Measurements from ENCODE around the gene DBP.
"Not testable (repeated sequence)": the region's sequence is repeated elsewhere in the genome, so short reads cannot be mapped to it uniquely, and the experiment has no call there.

Gene DBP

GRCh38 chr19:48668332-48668731 lies 31.2 kb upstream of the DBP start:
- DNase-seq (ENCODE audit: low read depth in 2 of 2, low spot score in 1 of 2), result no peak

DNA sequence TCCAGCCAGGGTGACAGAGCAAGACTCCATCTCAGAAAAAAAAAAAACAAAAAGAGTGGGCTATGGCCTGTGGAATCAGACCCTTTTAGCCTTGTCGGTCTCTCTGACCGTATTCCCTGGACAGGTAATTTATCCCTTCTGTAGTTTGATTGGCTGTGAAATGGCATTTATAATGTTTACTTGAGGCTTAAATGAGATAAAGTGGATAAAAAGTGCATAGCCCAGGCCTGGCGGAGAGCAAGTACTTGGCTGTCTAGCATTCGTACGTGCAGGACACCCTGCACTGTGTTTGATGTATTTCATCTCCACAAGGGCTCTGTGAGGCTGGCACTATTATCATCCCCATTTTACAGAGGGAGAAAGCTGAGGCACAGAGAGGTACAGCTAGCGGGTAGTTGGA lies 28.6 kb upstream of the DBP start:
- DNase-seq (ENCODE audit: low read depth in 2 of 2, low spot score in 1 of 2), result no peak

GRCh38 chr19:48664476-48664875 lies 27.3 kb upstream of the DBP start:
- DNase-seq (ENCODE audit: low read depth in 2 of 2, low spot score in 1 of 2), result no peak

DNA sequence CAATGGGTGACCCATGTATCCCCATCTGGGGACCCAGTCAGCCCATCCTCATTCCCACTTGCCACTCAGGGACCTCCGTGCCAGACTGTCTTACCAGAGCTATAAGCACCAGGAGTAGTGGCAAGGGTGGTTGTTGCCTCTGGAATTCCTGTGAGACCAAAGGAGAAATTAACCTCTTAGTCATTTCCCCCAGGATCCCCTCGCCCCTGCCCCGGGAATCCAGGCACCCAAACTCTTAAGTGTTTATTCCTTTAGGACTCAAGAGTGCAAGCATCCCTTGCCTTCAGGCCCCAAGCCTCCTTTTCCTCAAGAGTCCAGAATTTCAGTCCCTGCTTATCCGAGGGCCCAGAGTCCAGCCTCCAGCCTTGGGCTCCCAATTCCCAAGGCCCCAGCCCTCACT lies 26.5 kb upstream of the DBP start:
- DNase-seq (ENCODE audit: low read depth in 2 of 2, low spot score in 1 of 2), result no peak

DNA sequence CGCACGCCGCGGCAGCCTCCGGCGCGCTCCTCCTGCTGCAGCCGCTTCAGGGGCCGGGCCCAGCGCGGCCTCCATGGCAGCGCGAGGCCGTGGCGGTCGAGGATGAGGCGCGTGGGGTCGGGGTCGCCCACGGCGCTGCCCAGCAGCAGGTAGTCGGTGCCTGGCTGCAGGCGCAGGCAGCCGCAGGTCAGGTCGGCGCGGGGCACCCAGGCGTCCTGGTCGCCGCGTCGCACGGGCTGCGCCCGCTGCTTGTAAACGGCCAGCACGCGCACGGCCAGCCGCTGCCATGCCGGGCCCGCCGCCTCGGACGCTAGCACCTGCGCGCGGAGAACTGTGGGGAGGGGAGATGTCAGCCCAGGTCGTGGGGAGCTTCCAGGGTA lies 24.5 kb upstream of the DBP start:
- no peak for DNase-seq (ENCODE audit: low read depth in 2 of 2, low spot score in 1 of 2)

- DNase-seq (ENCODE audit: low read depth in 2 of 2, low spot score in 1 of 2), result peak; percentile 55 to 59
Measured at GRCh38 chr19:48660852-48661710, 23.9 kb upstream of the DBP start.

GRCh38 chr19:48659768-48660167 lies 22.6 kb upstream of the DBP start:
- no peak for DNase-seq (ENCODE audit: low read depth in 2 of 2, low spot score in 1 of 2)

GRCh38 chr19:48658483-48658882 lies 21.3 kb upstream of the DBP start:
- DNase-seq (ENCODE audit: low read depth in 2 of 2, low spot score in 1 of 2), result no peak

DNA sequence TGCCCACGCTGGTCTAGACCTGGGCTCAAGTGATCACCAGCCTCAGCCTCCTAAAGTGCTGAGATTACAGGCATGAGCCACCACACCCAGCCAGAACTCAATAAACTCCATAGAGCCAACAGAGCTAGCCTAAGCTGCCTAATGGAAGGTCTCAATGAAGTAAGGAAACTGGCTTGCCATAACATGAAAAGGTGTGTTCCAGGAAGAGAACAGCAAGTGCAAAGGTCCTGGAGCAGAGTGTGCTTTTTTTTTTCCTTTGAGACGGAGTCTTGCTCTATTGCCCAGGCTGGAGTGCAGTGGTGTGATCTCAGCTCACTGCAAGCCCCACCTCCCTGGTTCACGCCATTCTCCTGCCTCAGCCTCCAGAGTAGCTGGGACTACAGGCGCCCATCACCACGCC lies 20.6 kb upstream of the DBP start:
- DNase-seq (ENCODE audit: low read depth in 2 of 2, low spot score in 1 of 2), result not testable (repeated sequence)

DNA sequence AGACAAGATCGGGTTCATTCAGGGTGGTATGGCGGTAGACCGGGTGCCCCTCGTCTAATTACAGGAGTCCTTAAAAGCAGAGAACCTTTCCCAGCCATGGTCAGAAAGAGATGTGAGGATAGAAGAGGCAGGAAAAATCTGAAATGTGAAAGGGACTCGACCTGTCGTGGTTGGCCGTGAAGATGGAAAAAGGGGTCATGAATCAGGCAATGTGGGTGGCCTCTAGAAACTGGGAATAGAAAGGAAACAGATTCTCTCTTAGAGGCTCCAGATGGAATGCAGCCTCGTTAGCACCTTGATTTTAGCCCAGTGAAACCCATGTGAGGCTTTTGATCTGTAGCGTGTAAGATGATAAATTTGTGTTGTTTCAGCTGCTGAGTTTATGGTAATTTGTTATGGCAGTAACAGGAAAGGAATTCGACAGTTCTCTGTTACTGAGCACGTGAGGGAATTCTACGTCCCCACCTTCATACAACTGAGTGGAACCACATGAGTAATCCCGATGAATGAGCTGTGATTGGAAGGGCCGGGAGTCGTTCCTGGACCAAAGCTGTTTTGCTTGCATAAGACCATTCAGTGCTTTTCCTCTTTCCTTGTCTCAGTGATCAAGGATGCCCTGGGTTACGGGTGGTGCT lies 19.8 kb upstream of the DBP start:
- DNase-seq (ENCODE audit: low read depth in 2 of 2, low spot score in 1 of 2), result no peak

GRCh38 chr19:48654299-48655059 lies 17.3 kb upstream of the DBP start:
- no peak for DNase-seq (ENCODE audit: low read depth in 2 of 2, low spot score in 1 of 2)

GRCh38 chr19:48651683-48652048 lies 14.5 kb upstream of the DBP start:
- DNase-seq (ENCODE audit: low read depth in 2 of 2, low spot score in 1 of 2), result no peak

DNA sequence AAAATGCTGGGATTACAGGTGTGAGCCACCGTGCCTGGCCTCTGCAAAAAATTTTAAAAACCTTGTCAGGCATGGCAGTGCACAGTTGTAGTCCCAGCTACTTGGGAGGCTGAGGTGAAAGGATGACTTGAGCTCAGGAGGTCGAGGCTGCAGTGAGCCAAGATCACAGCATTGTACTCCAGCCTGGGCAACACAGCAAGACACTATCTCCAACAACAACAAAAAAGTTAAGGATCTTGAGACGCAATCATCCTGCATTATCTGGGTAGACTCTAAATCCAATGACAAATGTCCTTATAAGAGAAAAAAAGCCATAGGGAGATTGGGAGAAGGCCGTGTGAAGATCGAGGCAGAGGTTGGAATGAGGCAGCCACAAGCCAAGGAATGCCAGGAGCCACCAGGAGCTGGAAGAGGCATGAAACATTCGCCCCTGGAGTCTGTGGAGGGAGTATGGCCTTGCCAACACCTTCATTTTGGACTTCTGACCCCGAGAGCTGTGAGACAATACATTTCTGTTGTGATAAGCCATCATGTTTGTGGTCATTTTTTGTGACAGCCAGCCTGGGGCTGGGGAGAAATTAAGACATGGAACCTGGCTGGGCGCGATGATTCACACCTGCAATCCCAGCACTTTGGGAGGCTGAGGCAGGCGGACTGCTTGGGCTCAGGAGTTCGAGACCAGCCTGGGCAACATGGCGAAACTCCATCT lies 13.9 kb upstream of the DBP start:
- no peak for DNase-seq (ENCODE audit: low read depth in 2 of 2, low spot score in 1 of 2)

- no peak for DNase-seq (ENCODE audit: low read depth in 2 of 2, low spot score in 1 of 2)
Measured at GRCh38 chr19:48648134-48648533, 11.0 kb upstream of the DBP start.

GRCh38 chr19:48646722-48647216 lies 9.6 kb upstream of the DBP start:
- DNase-seq (ENCODE audit: low read depth in 2 of 2, low spot score in 1 of 2), result no peak

- DNase-seq (ENCODE audit: low read depth in 2 of 2, low spot score in 1 of 2), result peak; percentile 77 to 79
Measured at GRCh38 chr19:48646001-48646721, 9.0 kb upstream of the DBP start, which contains the start of gene CA11. TSS of gene CA11 (minus strand) at chr19:48646187. CDS start at chr19:48645632, 555 bp downstream.

GRCh38 chr19:48645620-48646000 lies 8.4 kb upstream of the DBP start:
- no peak for DNase-seq (ENCODE audit: low read depth in 2 of 2, low spot score in 1 of 2)

DNA sequence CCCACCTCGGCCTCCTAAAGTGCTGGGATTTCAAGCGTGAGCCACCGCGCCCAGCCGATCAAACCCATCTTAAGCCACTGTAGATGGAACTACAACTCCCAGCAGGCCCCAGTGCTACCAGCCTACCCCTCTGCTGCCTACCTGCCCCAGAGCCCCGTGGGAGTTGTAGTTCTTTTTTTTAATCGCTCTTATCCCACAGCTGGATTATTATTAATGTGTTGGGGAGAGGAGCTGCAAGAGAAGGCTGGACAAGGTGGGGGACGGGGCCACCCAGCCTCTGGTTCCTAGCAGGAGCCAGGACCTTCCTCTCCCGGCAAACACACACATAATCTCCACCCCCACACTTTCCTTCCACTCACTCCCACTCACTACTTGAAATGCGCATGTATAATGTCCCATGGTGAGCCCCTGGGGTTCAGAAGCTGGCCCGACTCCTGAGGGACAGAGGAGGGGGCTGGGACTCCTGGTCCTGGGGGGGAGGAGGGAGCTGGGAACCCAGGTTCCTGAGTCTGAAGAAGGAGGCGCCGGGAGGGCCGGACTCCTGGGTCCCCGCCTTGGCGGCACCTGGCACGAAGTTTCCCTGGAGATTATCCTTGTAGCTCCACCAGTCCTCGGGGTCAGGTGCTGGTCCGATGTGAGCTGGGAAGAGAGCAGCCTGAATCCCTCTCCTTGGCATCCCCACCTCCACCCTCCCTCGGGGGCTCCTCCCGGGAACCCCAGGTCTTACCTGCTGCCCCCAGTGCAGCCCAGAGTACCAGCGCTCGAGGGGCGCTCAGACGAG lies 7.8 kb upstream of the DBP start:
- peak in 1 of 2 donors; percentile 58 for DNase-seq (ENCODE audit: low read depth in 2 of 2, low spot score in 1 of 2)

DNA sequence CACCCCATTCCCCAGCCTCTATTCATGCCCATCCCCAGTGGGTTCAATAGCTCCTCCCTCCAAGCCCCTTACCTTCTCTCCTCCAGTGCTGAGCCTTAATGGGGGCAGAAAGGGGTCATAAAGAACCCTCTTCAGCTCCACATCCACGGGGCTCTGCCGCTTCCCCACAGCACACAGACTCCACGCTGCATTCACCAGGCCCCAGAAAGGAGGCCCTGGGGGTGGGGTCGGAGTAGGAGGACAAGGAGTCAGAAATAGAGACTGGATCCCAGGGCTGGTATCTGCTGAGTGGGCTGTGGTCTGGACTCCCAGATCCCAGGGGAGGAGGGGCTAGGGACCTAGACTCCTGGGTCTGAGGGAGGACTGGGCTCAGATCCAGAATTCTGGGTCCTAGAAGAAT lies 7.2 kb upstream of the DBP start:
- DNase-seq (ENCODE audit: low read depth in 2 of 2, low spot score in 1 of 2), result no peak

DNA sequence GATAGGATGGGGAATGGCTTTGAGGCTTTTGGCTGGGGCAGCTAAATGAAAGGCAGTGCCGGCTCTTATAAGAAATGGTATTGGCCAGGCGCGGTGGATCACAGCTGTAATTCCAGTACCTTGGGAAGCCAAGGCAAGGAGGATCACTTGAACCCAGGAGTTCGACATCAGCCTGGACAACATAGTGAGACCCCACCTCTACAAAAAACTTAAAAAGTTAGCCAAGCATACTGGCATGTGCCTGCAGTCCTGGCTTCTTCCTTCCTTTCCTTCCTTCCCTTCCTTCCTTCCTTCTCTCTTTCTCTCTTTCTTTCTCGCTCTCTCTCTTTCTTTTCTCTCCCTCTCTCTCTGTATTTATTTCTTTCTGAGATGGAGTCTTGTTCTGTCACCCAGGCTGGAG lies 5.7 kb upstream of the DBP start:
- no peak for DNase-seq (ENCODE audit: low read depth in 2 of 2, low spot score in 1 of 2)
